IMR-90 (cell line): ENCODE measurements around the gene SPATA32. TPM values are rescaled to one million over a fixed set of nuclear protein-coding genes. Genes with fewer than 3 reads are reported as not detected.

ENCODE experiments used
- ATAC-seq: fragments of 200-7000 bp; cut with Tn5 transposase; 2 replicates; pipeline ENCODE4 v1.9.1; 2020; ENCODE audit warnings: low read depth, mild to moderate bottlenecking, moderate library complexity
- BruUV-seq: library from RNA; stranded (reverse); fragments of 400-500 nt; replicated peaks from 2 replicates; lab custom pipeline; 2021; lab: Mats Ljungman, UMichigan
- CTCF ChIA-PET: fragments of 300-600 bp; formaldehyde crosslinking; extraction: SDS; loops from one replicate; lab custom pipeline; 2021; ENCODE audit warnings: antibody characterized with exemption; lab: Yijun Ruan, JAX
- POLR2A ChIA-PET: fragments of 300-600 bp; sonication (Branson Sonifier 250); formaldehyde crosslinking; loops from one replicate; lab custom pipeline; 2022; ENCODE audit warnings: antibody characterized with exemption; ENCODE audit not compliant: unreplicated experiment; lab: Charles Lee
- DNase-seq: peaks from one replicate; pipeline ENCODE4 v3.0.0; 2013
- H2AFZ ChIP-seq: replicated peaks from 2 replicates; pipeline ENCODE3; 2013; ENCODE audit warnings: low read length, mild to moderate bottlenecking; ENCODE audit not compliant: poor library complexity
- H2AK5ac ChIP-seq: 2 replicates; pipeline ENCODE4 v1.6.1; 2013; ENCODE audit warnings: low read depth, low read length, inconsistent platforms
- H2AK9ac ChIP-seq: replicated peaks from 2 replicates; pipeline ENCODE3; 2013; ENCODE audit warnings: mild to moderate bottlenecking, low read depth, low read length, moderate library complexity; ENCODE audit not compliant: poor library complexity
- H2BK120ac ChIP-seq: 2 replicates; pipeline ENCODE4 v1.6.1; 2013; ENCODE audit warnings: low read depth, low read length, inconsistent platforms
- H2BK15ac ChIP-seq: 3 replicates; pipeline ENCODE4 v1.6.1; 2013; ENCODE audit warnings: low read depth, low read length, inconsistent platforms
- H2BK20ac ChIP-seq: 2 replicates; pipeline ENCODE4 v1.6.1; 2013; ENCODE audit warnings: low read depth, mild to moderate bottlenecking, inconsistent platforms, low read length, moderate library complexity
- H2BK5ac ChIP-seq: 2 replicates; pipeline ENCODE4 v1.6.1; 2013; ENCODE audit warnings: mild to moderate bottlenecking, low read depth, low read length, inconsistent platforms; ENCODE audit not compliant: poor library complexity, severe bottlenecking
- H3K14ac ChIP-seq: replicated peaks from 2 replicates; pipeline ENCODE4 v1.6.1; 2013; ENCODE audit warnings: low read depth, low read length, inconsistent platforms
- H3K18ac ChIP-seq: 2 replicates; pipeline ENCODE4 v1.6.1; 2013; ENCODE audit warnings: low read depth, low read length, control low read depth
- H3K23ac ChIP-seq: 2 replicates; pipeline ENCODE4 v1.6.1; 2013; ENCODE audit warnings: low read depth, low read length, inconsistent platforms
- H3K27ac ChIP-seq: 2 replicates; pipeline ENCODE4 v1.5.1; 2013; ENCODE audit warnings: mild to moderate bottlenecking, control low read depth, low read length; ENCODE audit not compliant: insufficient read depth
- H3K27me3 ChIP-seq: 2 replicates; pipeline ENCODE4 v1.6.1; 2013; ENCODE audit warnings: low read length; ENCODE audit not compliant: control insufficient read depth, insufficient read depth
- H3K36me3 ChIP-seq: 2 replicates; pipeline ENCODE4 v1.6.1; 2013; ENCODE audit warnings: low read length, mixed read lengths; ENCODE audit not compliant: control insufficient read depth, insufficient read depth
- H3K4ac ChIP-seq: 2 replicates; pipeline ENCODE4 v1.6.1; 2013; ENCODE audit warnings: low read depth, low read length, inconsistent platforms
- H3K4me1 ChIP-seq: 2 replicates; pipeline ENCODE4 v1.6.1; 2013; ENCODE audit warnings: low read length, mixed read lengths; ENCODE audit not compliant: control insufficient read depth, insufficient read depth
- H3K4me2 ChIP-seq: 2 replicates; pipeline ENCODE4 v1.6.1; 2013; ENCODE audit warnings: low read depth, mild to moderate bottlenecking, control low read depth, low read length, moderate library complexity
- H3K4me3 ChIP-seq: 2 replicates; pipeline ENCODE4 v1.5.1; 2013; ENCODE audit warnings: low read depth, mild to moderate bottlenecking, control low read depth, low read length, moderate library complexity; ENCODE audit not compliant: insufficient read depth
- H3K56ac ChIP-seq: 2 replicates; pipeline ENCODE4 v1.6.1; 2013; ENCODE audit warnings: low read length, inconsistent platforms; ENCODE audit not compliant: insufficient read depth; ENCODE audit errors: extremely low read depth
- H3K79me1 ChIP-seq, 2 experiments: 2 replicates each; pipeline ENCODE4 v1.6.1; 2013; ENCODE audit warnings: low read length in 2 of 2, inconsistent platforms in 1 of 2, low read depth in 1 of 2
- H3K9ac ChIP-seq: 2 replicates; pipeline ENCODE4 v1.6.1; 2013; ENCODE audit warnings: low read depth, low read length, control low read depth
- H3K9me1 ChIP-seq: 2 replicates; pipeline ENCODE4 v1.6.1; 2013; ENCODE audit warnings: low read length, inconsistent platforms; ENCODE audit not compliant: insufficient read depth
- H3K9me3 ChIP-seq: 2 replicates; pipeline ENCODE4 v1.6.1; 2013; ENCODE audit warnings: low read length; ENCODE audit not compliant: control insufficient read depth, insufficient read depth
- H4K20me1 ChIP-seq: 2 replicates; pipeline ENCODE4 v1.6.1; 2013; ENCODE audit warnings: low read length, inconsistent platforms; ENCODE audit not compliant: insufficient read depth
- H4K5ac ChIP-seq: 2 replicates; pipeline ENCODE4 v1.6.1; 2013; ENCODE audit warnings: mild to moderate bottlenecking, low read depth, low read length, control low read depth
- H4K8ac ChIP-seq, 2 experiments: 2 replicates each; pipeline ENCODE4 v1.6.1; 2013; ENCODE audit warnings: low read depth in 2 of 2, low read length in 2 of 2, control low read depth in 1 of 2, inconsistent platforms in 1 of 2
- H4K91ac ChIP-seq: 2 replicates; pipeline ENCODE4 v1.6.1; 2013; ENCODE audit warnings: low read depth, low read length, inconsistent platforms; ENCODE audit not compliant: insufficient read depth
- BHLHE40 ChIP-seq: fragments of 150-350 bp; IDR thresholded peaks from 2 replicates; pipeline ENCODE4 v1.6.1; 2016; ENCODE audit warnings: mild to moderate bottlenecking, low read depth, low read length
- CEBPB ChIP-seq: IDR thresholded peaks from 2 replicates; pipeline ENCODE4 v1.6.1; 2012; ENCODE audit warnings: low read depth, low read length, improper control_type of control experiment
- CHD1 ChIP-seq: IDR thresholded peaks from 2 replicates; pipeline ENCODE4 v1.6.1; 2012; ENCODE audit warnings: low read depth, low read length, improper control_type of control experiment
- CTCF ChIP-seq: conservative IDR thresholded peaks from 2 replicates; pipeline ENCODE4 v1.5.1; 2012; ENCODE audit warnings: mild to moderate bottlenecking, low read depth, low read length, improper control_type of control experiment
- ELK1 ChIP-seq: fragments of 150-350 bp; IDR thresholded peaks from 2 replicates; pipeline ENCODE4 v1.6.1; 2016; ENCODE audit warnings: low read depth, mild to moderate bottlenecking, low read length, moderate library complexity, borderline replicate concordance
- FOS ChIP-seq: fragments of 150-350 bp; IDR thresholded peaks from 2 replicates; pipeline ENCODE4 v1.6.1; 2016; ENCODE audit warnings: low read depth, low read length
- MAZ ChIP-seq: IDR thresholded peaks from 2 replicates; pipeline ENCODE4 v1.6.1; 2012; ENCODE audit warnings: low read depth, mild to moderate bottlenecking, low read length, improper control_type of control experiment, moderate library complexity, borderline replicate concordance
- MXI1 ChIP-seq: IDR thresholded peaks from 2 replicates; pipeline ENCODE4 v1.6.1; 2012; ENCODE audit warnings: low read depth, mild to moderate bottlenecking, low read length, moderate library complexity, borderline replicate concordance
- NFE2L2 ChIP-seq: fragments of 150-350 bp; IDR thresholded peaks from 2 replicates; pipeline ENCODE4 v1.6.1; 2016; ENCODE audit warnings: low read depth, mild to moderate bottlenecking, low read length
- POLR2A ChIP-seq: IDR thresholded peaks from 2 replicates; pipeline ENCODE4 v1.6.1; 2012; ENCODE audit warnings: mild to moderate bottlenecking, low read depth, low read length
- RAD21 ChIP-seq: IDR thresholded peaks from 2 replicates; pipeline ENCODE4 v1.6.1; 2012; ENCODE audit warnings: low read length, improper control_type of control experiment
- RCOR1 ChIP-seq: IDR thresholded peaks from 2 replicates; pipeline ENCODE4 v1.6.1; 2012; ENCODE audit warnings: mild to moderate bottlenecking, low read length, improper control_type of control experiment; ENCODE audit not compliant: insufficient replicate concordance
- RFX5 ChIP-seq: IDR thresholded peaks from 2 replicates; pipeline ENCODE4 v1.8.0; 2012; ENCODE audit warnings: low read depth, mild to moderate bottlenecking, low read length, moderate library complexity
- USF2 ChIP-seq: fragments of 150-350 bp; IDR thresholded peaks from 2 replicates; pipeline ENCODE4 v1.6.1; 2017; ENCODE audit warnings: mild to moderate bottlenecking, antibody characterized with exemption, low read length, low read depth
- WGBS, 2 experiments: methylation state at CpG; one replicate each; pipeline versions ENCODE4 v1.1.5 to v1.1.7; 2013; ENCODE audit warnings: missing lambda C conversion rate in 2 of 2; ENCODE audit not compliant: insufficient read length in 1 of 2; ENCODE audit errors: extremely low coverage in 2 of 2; 5-methylcytosine and 5-hydroxymethylcytosine counted together
- dilution Hi-C: fragments of 300-500 bp; cut with HindIII; formaldehyde crosslinking; loops from one replicate; pipeline ENCODE4 v1.14.3; 2018; ENCODE audit warnings: low sequenced_read_pairs; ENCODE audit not compliant: unreplicated experiment
- in situ Hi-C: fragments of 300-500 bp; cut with MboI; formaldehyde crosslinking; loops from 3 replicates; pipeline ENCODE4 v1.14.3; 2019; ENCODE audit warnings: low sequenced_read_pairs, inconsistent platforms, mixed read lengths
- intact Hi-C: fragments of 100-400 bp; cut with micrococcal nuclease; formaldehyde crosslinking; loops from 2 replicates; pipeline ENCODE4 v1.10.0; 2022
- polyA plus RNA-seq, 3 experiments: library from polyadenylated mRNA; depleted of rRNA; stranded (reverse); fragments of >200 nt; gene quantifications; 2 replicates each; pipeline ENCODE4 v1.2.3, GENCODE V29; 2012; ENCODE audit warnings: low replicate concordance in 1 of 3
- total RNA-seq: library from RNA; depleted of rRNA; stranded (reverse); fragments of >200 nt; gene quantifications from 2 replicates; pipeline ENCODE4 v1.2.3, GENCODE V29; 2012

Gene SPATA32
- total and polyA plus RNA-seq, 2 of the 4 experiments (the other 2 are of a cell fraction), result 0.18 TPM; not detected in 1

- CTCF ChIA-PET, result interaction anchor here (0.8 kb wide), 1 partner anchor 9 kb away, joined by 3 read pairs; no protein-coding TSS in a partner anchor
- TF ChIP-seq CEBPB (no peak), POLR2A (no peak), RFX5 (no peak), CHD1 (no peak), BHLHE40 (no peak), NFE2L2 (no peak), ELK1 (no peak), RAD21 (no peak), RCOR1 (no peak), USF2 (no peak), CTCF (no peak), FOS (no peak), MXI1 (no peak), MAZ (no peak)
Measured at GRCh38 chr17:45227101-45227925, 34.6 kb downstream of the SPATA32 start.

More at GRCh38 chr17:45227101-45227925, 34.6 kb downstream of the SPATA32 start:
- Histone ChIP-seq H3K56ac (no peak overlapping the region), H2AK9ac (peak overlapping the region; percentile 81), H3K4me1 (peaks cover 46% of the 10 kb centered on the region), H2BK15ac (peak overlapping the region; percentile 66; the same call in 2 of the 3 replicates), H3K27me3 (peaks cover 3% of the 10 kb centered on the region), H3K4me2 (no peak overlapping the region), H2BK120ac (peak overlapping the region; percentile 95), H3K27ac (peak overlapping the region; percentile 13), H2AFZ (peak overlapping the region; percentile 4), H3K4ac (peak overlapping the region; percentile 98), H3K9ac (no peak overlapping the region), H3K9me3 (no peaks in the 10 kb centered on the region), H4K5ac (peak overlapping the region; percentile 92), H4K91ac (peak overlapping the region; percentile 97; the same call in 1 of the 2 replicates), H2BK20ac (peak overlapping the region; percentile 36), H2AK5ac (peak overlapping the region; percentile 99), H3K9me1 (peaks cover 24% of the 10 kb centered on the region), H4K20me1 (no peaks in the 10 kb centered on the region), H3K23ac (peak overlapping the region; percentile 2; the same call in 1 of the 2 replicates), H4K8ac (peak overlapping the region; percentile 55 to 87), H3K4me3 (no peak overlapping the region), H3K36me3 (no peaks in the 10 kb centered on the region), H3K18ac (peak overlapping the region; percentile 65; the same call in 1 of the 2 replicates), H3K14ac (peak overlapping the region; percentile 2; the same call in 1 of the 2 replicates), H3K79me1 (peaks cover 0 to 28% of the 10 kb centered on the region in 2 experiments; a peak in 3 of 4 replicates), H2BK5ac (peak overlapping the region; percentile 1)
- no TSS peak for BruUV-seq
- POLR2A ChIA-PET, result no interaction called here
- ATAC-seq (no peak), DNase-seq (no peak)
- in situ Hi-C loops (no loop called here), intact Hi-C loops (no loop called here), dilution Hi-C loops (no loop called here)
- 90% methylated on average over 2 of the region's 8 CpGs; no CpG with 5 or more reads in 1 of the 2 experiments for WGBS, 2 experiments
